Skin of body (tissue), 2 donors: ENCODE data around the gene CPNE7. TPM values are rescaled to one million over a fixed set of nuclear protein-coding genes. Genes with fewer than 3 reads are reported as not detected.
"Not testable (repeated sequence)": the region's sequence is repeated elsewhere in the genome, so short reads cannot be mapped to it uniquely, and the experiment has no call there.

Experiments
- DNase-seq: peaks from one replicate; lab custom pipeline; 2025; lab: John Stamatoyannopoulos, UW
- total RNA-seq: library from RNA; depleted of rRNA; stranded (reverse); fragments of >200 nt; gene quantifications from one replicate; pipeline ENCODE4 v1.2.3, GENCODE V29; 2014

Gene CPNE7
- total RNA-seq, 1 donor from 2014 or later: 0.89 TPM

GRCh38 chr16:89582614-89583196, 7.1 kb downstream of the CPNE7 start:
- DNase-seq: no peak

GRCh38 chr16:89583197-89583894, 7.8 kb downstream of the CPNE7 start:
- DNase-seq: no peak

- no peak for DNase-seq
Measured at GRCh38 chr16:89583895-89584644, 8.5 kb downstream of the CPNE7 start.

GRCh38 chr16:89584768-89585549, 9.4 kb downstream of the CPNE7 start:
- DNase-seq: no peak

GRCh38 chr16:89586218-89586617, 10.7 kb downstream of the CPNE7 start:
- no peak for DNase-seq

- no peak for DNase-seq
Measured at GRCh38 chr16:89586853-89587252, 11.3 kb downstream of the CPNE7 start.

- DNase-seq: not testable (repeated sequence)
Measured at GRCh38 chr16:89587676-89588075, 12.1 kb downstream of the CPNE7 start.

- no peak for DNase-seq
Measured at GRCh38 chr16:89588413-89589109, 13.0 kb downstream of the CPNE7 start.

GRCh38 chr16:89589241-89589926, 13.8 kb downstream of the CPNE7 start:
- DNase-seq: no peak

- DNase-seq: no peak
Measured at GRCh38 chr16:89593841-89594240, 18.3 kb downstream of the CPNE7 start.

- no peak for DNase-seq
Measured at GRCh38 chr16:89595330-89596060, 19.9 kb downstream of the CPNE7 start.

- no peak for DNase-seq
Measured at GRCh38 chr16:89596061-89596689, 20.6 kb downstream of the CPNE7 start.

- no peak for DNase-seq
Measured at GRCh38 chr16:89596957-89597649, 21.5 kb downstream of the CPNE7 start.

- no peak for DNase-seq
Measured at GRCh38 chr16:89598199-89598598, 22.6 kb downstream of the CPNE7 start.

- DNase-seq: no peak
Measured at GRCh38 chr16:89599451-89599858, 23.9 kb downstream of the CPNE7 start.

GRCh38 chr16:89599902-89600301, 24.3 kb downstream of the CPNE7 start:
- no peak for DNase-seq

GRCh38 chr16:89600427-89600826, 24.9 kb downstream of the CPNE7 start:
- DNase-seq: no peak

- DNase-seq: no peak
Measured at GRCh38 chr16:89600956-89601355, 25.4 kb downstream of the CPNE7 start.

- DNase-seq: no peak
Measured at GRCh38 chr16:89601906-89602272, 26.3 kb downstream of the CPNE7 start.
